ENCODE measurements around the gene TBX2.

The TBX2 gene

GRCh38 chr17:61415374-61416210 lies 15.9 kb downstream of the TBX2 start (continued):
- TF ChIP-seq PRDM10 (tag by site-specific recombination; IDR thresholded peaks at IDR 0.05) = no peak
- no peak for TF ChIP-seq KLF9 (tag by site-specific recombination; IDR thresholded peaks at IDR 0.05; ENCODE audit: low read depth)

- Histone ChIP-seq H3K4me3 (ENCODE audit: low read depth, low read length) (no peak overlapping the region), H3K27ac (ENCODE audit: extremely low read depth, low read depth, low read length) (0 out of 2 replicates have a peak overlapping the region, but pooled peaks have one; percentile 16), H3K4me1 (ENCODE audit: control insufficient read depth, insufficient read depth, low read length) (peaks cover 4% of the 10 kb centered on the region), H3K36me3 (ENCODE audit: control insufficient read depth in 2 of 2, insufficient read depth in 1 of 2, low read length in 2 of 2) (no peaks in the 10 kb centered on the region), H3K9me3 (ENCODE audit: control insufficient read depth, insufficient read depth, low read depth, low read length) (no peaks in the 10 kb centered on the region)
- TF ChIP-seq ZNF292 (tag by site-specific recombination; IDR thresholded peaks at IDR 0.05; ENCODE audit: borderline replicate concordance, low read depth) = no peak
- TF ChIP-seq ATF2 (tag by site-specific recombination; IDR thresholded peaks at IDR 0.05; ENCODE audit: low read depth) = no peak
- TF ChIP-seq EGR2 (tag by site-specific recombination; IDR thresholded peaks at IDR 0.05; ENCODE audit: low read depth) = peak; percentile 54
- TF ChIP-seq ZFHX2 (tag by site-specific recombination; conservative IDR thresholded peaks at IDR 0.05) = peak; percentile 56
- ChIA-PET CTCF (interaction anchor here (0.6 to 5.1 kb wide), 11 partner anchors 11 to 695 kb away, joined by 3 to 38 read pairs (median 4); no protein-coding TSS in a partner anchor), POLR2A (interaction anchor here (0.8 to 1.4 kb wide), 2 partner anchors 16 to 78 kb away, joined by 3 read pairs; partner anchors contain the start of gene TBX2)
These were observed 16.5 kb downstream of the TBX2 start for GRCh38 chr17:61416211-61416539.

- ChIA-PET CTCF (interaction anchor here (0.5 to 5.1 kb wide), 30 partner anchors 10 to 773 kb away, joined by 3 to 38 read pairs (median 4); no protein-coding TSS in a partner anchor), POLR2A (interaction anchor here (0.8 to 1.4 kb wide), 2 partner anchors 17 to 77 kb away, joined by 3 read pairs; partner anchors contain the start of gene TBX2)
- Histone ChIP-seq H3K36me3 (ENCODE audit: control insufficient read depth in 2 of 2, insufficient read depth in 1 of 2, low read length in 2 of 2) (no peaks in the 10 kb centered on the region), H3K4me1 (ENCODE audit: control insufficient read depth, insufficient read depth, low read length) (peaks cover 4% of the 10 kb centered on the region), H3K27ac (ENCODE audit: extremely low read depth, low read depth, low read length) (no peak overlapping the region; the same call in 1 of the 2 replicates), H3K4me3 (ENCODE audit: low read depth, low read length) (no peak overlapping the region; the same call in 1 of the 2 replicates), H3K9me3 (ENCODE audit: control insufficient read depth, insufficient read depth, low read depth, low read length) (no peaks in the 10 kb centered on the region)
- TF ChIP-seq ZNF530 (tag by site-specific recombination; IDR thresholded peaks at IDR 0.05; ENCODE audit: low read depth) = no peak
- TF ChIP-seq ZXDB (tag by site-specific recombination; IDR thresholded peaks at IDR 0.05) = no peak
- TF ChIP-seq KLF10 (tag by site-specific recombination; IDR thresholded peaks at IDR 0.05) = no peak
- TF ChIP-seq ZNF660 (tag by site-specific recombination; IDR thresholded peaks at IDR 0.05) = peak; percentile 65
- peak; percentile 44; the same call in 1 of the 2 replicates for TF ChIP-seq PATZ1 (tag by site-specific recombination; IDR thresholded peaks at IDR 0.05)
- no peak for TF ChIP-seq ZNF394 (tag by site-specific recombination; IDR thresholded peaks at IDR 0.05; ENCODE audit: borderline replicate concordance)
- no peak for TF ChIP-seq ZNF426 (tag by site-specific recombination; IDR thresholded peaks at IDR 0.05)
- peak; percentile 43; the same call in 1 of the 2 replicates for TF ChIP-seq ZNF335 (tag by site-specific recombination; conservative IDR thresholded peaks at IDR 0.05)
- no peak for TF ChIP-seq ZNF121 (tag by site-specific recombination; IDR thresholded peaks at IDR 0.05)
- TF ChIP-seq ZBTB26 (tag by site-specific recombination; optimal IDR thresholded peaks at IDR 0.05) = peak; percentile 32
- no peak for TF ChIP-seq ZNF645 (tag by site-specific recombination; IDR thresholded peaks at IDR 0.05)
- TF ChIP-seq ZBTB8A (tag by site-specific recombination; IDR thresholded peaks at IDR 0.05) = 0 out of 2 replicates have a peak, but pooled peaks have one; percentile 28
- TF ChIP-seq KLF8 (tag by site-specific recombination; IDR thresholded peaks at IDR 0.05) = no peak
These were observed 17.1 kb downstream of the TBX2 start for GRCh38 chr17:61416540-61417363.
